Neural crest cell (in vitro differentiated cells): ENCODE data around the gene CPPED1. TPM values are rescaled to one million over a fixed set of nuclear protein-coding genes. Genes with fewer than 3 reads are reported as not detected.

ENCODE experiments used
- DNase-seq: peaks from one replicate; pipeline ENCODE4 v3.0.0; 2021; ENCODE audit warnings: low read depth, mixed read lengths, low spot score
- H3K27ac Mint-ChIP-seq: one replicate; pipeline ENCODE4 v1.8.0; 2021; ENCODE audit warnings: mild to moderate bottlenecking, mixed read lengths; ENCODE audit not compliant: unreplicated experiment
- H3K27me3 Mint-ChIP-seq: 2 replicates; pipeline ENCODE4 v1.8.0; 2021; ENCODE audit warnings: low read depth, mild to moderate bottlenecking, mixed read lengths
- H3K36me3 Mint-ChIP-seq: 2 replicates; pipeline ENCODE4 v1.8.0; 2021; ENCODE audit warnings: low read depth, mild to moderate bottlenecking, mixed read lengths
- H3K4me1 Mint-ChIP-seq: 2 replicates; pipeline ENCODE4 v1.8.0; 2021; ENCODE audit warnings: mixed read lengths
- H3K4me3 Mint-ChIP-seq: one replicate; pipeline ENCODE4 v1.8.0; 2021; ENCODE audit warnings: mild to moderate bottlenecking, mixed read lengths
- H3K9me3 Mint-ChIP-seq: 2 replicates; pipeline ENCODE4 v1.8.0; 2021; ENCODE audit warnings: mixed read lengths
- CTCF ChIP-seq: fragments of 200-600 bp; sonication (generic); conservative IDR thresholded peaks from 2 replicates; pipeline ENCODE4 v1.5.0; 2021; ENCODE audit warnings: antibody characterized with exemption, mild to moderate bottlenecking
- total RNA-seq: library from RNA; stranded (reverse); gene quantifications from 2 replicates; pipeline ENCODE4 v1.2.1, GENCODE V29; 2021

The CPPED1 gene
- total RNA-seq, 1 donor from 2014 or later, result 6.9 TPM

GRCh38 chr16:12637002-12637401, 166.7 kb downstream of the CPPED1 start:
- no peaks in the 10 kb centered on the region for H3K4me1 Mint-ChIP-seq
- H3K4me3 Mint-ChIP-seq, result no peak overlapping the region
- no peak for DNase-seq
- peaks cover 14% of the 10 kb centered on the region for H3K27me3 Mint-ChIP-seq
- no peak overlapping the region for H3K27ac Mint-ChIP-seq
- H3K36me3 Mint-ChIP-seq, result no peaks in the 10 kb centered on the region
- TF ChIP-seq CTCF, result no peak
- H3K9me3 Mint-ChIP-seq, result peaks cover 4% of the 10 kb centered on the region

GRCh38 chr16:12629271-12629670, 174.4 kb downstream of the CPPED1 start:
- Mint-ChIP-seq H3K36me3 (no peaks in the 10 kb centered on the region), H3K4me3 (no peak overlapping the region), H3K9me3 (no peaks in the 10 kb centered on the region), H3K4me1 (no peaks in the 10 kb centered on the region), H3K27ac (no peak overlapping the region), H3K27me3 (peaks cover 14% of the 10 kb centered on the region)
- TF ChIP-seq CTCF, result no peak
- DNase-seq, result no peak

- Mint-ChIP-seq H3K27ac (no peak overlapping the region), H3K36me3 (no peaks in the 10 kb centered on the region), H3K27me3 (peaks cover 10% of the 10 kb centered on the region), H3K4me3 (no peak overlapping the region), H3K4me1 (no peaks in the 10 kb centered on the region), H3K9me3 (no peaks in the 10 kb centered on the region)
- no peak for TF ChIP-seq CTCF
- DNase-seq, result no peak
These were observed 175.2 kb downstream of the CPPED1 start for GRCh38 chr16:12628536-12628935.

GRCh38 chr16:12627394-12627793, 176.3 kb downstream of the CPPED1 start:
- Mint-ChIP-seq H3K4me3 (no peak overlapping the region), H3K36me3 (no peaks in the 10 kb centered on the region), H3K27ac (no peak overlapping the region), H3K27me3 (peaks cover 4% of the 10 kb centered on the region), H3K9me3 (no peaks in the 10 kb centered on the region), H3K4me1 (no peaks in the 10 kb centered on the region)
- DNase-seq, result no peak
- no peak for TF ChIP-seq CTCF

- Mint-ChIP-seq H3K36me3 (no peaks in the 10 kb centered on the region), H3K27me3 (peaks cover 4% of the 10 kb centered on the region), H3K4me1 (no peaks in the 10 kb centered on the region), H3K27ac (no peak overlapping the region), H3K4me3 (no peak overlapping the region), H3K9me3 (no peaks in the 10 kb centered on the region)
- TF ChIP-seq CTCF, result no peak
- DNase-seq, result no peak
These were observed 177.3 kb downstream of the CPPED1 start for GRCh38 chr16:12626411-12626810.

GRCh38 chr16:12625716-12626115, 178.0 kb downstream of the CPPED1 start:
- Mint-ChIP-seq H3K4me3 (no peak overlapping the region), H3K36me3 (no peaks in the 10 kb centered on the region), H3K9me3 (no peaks in the 10 kb centered on the region), H3K4me1 (no peaks in the 10 kb centered on the region), H3K27ac (no peak overlapping the region), H3K27me3 (peaks cover 4% of the 10 kb centered on the region)
- DNase-seq, result no peak
- no peak for TF ChIP-seq CTCF
